Fibroblast of the aortic adventitia (primary cell): ENCODE data around the gene SLC6A4. TPM values are rescaled to one million over a fixed set of nuclear protein-coding genes. Genes with fewer than 3 reads are reported as not detected.

Source experiments
- DNase-seq: peaks from one replicate; pipeline ENCODE4 v3.0.0-alpha.2; 2010; ENCODE audit warnings: low read depth
- H3K4me3 ChIP-seq: 2 replicates; pipeline ENCODE4 v1.5.1; 2011; ENCODE audit warnings: low read depth, mild to moderate bottlenecking, control low read depth, low read length, moderate library complexity
- total RNA-seq: library from RNA; depleted of rRNA; stranded (reverse); fragments of >200 nt; gene quantifications from 2 replicates; pipeline ENCODE4 v1.2.3, GENCODE V29; 2012; ENCODE audit warnings: low replicate concordance
- TF ChIP-seq, protein P1 (sequence below): IDR thresholded peaks from 2 replicates; pipeline ENCODE4 v1.5.1; 2011; ENCODE audit warnings: mild to moderate bottlenecking, low read length, control low read depth, inconsistent platforms; ENCODE audit not compliant: insufficient read depth

The SLC6A4 gene
- total RNA-seq, 1 donor: 23.8 TPM

DNA sequence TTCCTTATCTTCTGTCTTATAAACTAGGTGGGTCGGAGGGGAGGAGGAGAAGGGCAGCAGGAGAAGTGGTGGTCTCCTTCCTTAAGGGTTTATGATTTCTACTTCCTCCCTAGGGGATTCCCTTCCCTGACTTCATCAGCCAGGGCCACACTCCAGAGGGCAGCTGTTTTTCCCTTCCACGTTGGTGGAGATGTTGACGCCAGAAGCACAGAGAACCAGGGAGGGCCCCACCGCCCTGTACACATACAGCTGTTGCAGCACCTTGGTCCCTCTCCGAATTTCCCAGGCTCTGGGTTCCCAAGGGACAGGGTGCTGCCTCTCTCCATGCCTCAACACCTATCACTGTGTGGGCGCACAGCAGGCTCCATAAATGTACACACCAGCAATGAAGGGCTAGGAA, 5.6 kb upstream of the SLC6A4 start:
- TF ChIP-seq, protein P1, sequence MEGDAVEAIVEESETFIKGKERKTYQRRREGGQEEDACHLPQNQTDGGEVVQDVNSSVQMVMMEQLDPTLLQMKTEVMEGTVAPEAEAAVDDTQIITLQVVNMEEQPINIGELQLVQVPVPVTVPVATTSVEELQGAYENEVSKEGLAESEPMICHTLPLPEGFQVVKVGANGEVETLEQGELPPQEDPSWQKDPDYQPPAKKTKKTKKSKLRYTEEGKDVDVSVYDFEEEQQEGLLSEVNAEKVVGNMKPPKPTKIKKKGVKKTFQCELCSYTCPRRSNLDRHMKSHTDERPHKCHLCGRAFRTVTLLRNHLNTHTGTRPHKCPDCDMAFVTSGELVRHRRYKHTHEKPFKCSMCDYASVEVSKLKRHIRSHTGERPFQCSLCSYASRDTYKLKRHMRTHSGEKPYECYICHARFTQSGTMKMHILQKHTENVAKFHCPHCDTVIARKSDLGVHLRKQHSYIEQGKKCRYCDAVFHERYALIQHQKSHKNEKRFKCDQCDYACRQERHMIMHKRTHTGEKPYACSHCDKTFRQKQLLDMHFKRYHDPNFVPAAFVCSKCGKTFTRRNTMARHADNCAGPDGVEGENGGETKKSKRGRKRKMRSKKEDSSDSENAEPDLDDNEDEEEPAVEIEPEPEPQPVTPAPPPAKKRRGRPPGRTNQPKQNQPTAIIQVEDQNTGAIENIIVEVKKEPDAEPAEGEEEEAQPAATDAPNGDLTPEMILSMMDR: no peak
- no peak overlapping the region for H3K4me3 ChIP-seq
- no peak for DNase-seq

DNA sequence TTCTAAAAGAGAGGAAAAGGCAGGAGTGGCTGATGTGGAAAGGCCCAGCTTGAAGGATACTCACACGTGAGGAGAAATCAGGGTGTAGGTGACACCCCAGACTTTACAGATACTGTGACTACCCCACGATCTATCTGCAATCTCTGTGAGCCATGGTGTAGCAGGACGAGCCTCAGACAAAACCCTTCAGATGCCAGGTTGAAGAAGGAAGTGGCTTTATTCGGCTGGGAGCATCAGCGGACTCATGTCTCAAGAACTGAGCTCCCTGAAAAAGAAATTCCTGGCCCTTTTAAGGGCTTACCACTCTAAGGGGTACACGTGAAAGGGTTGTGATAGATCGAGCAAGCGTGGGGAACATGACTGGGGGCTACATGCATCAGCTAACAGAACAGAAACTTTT, 4.7 kb upstream of the SLC6A4 start:
- no peak for DNase-seq
- no peak overlapping the region for H3K4me3 ChIP-seq
- TF ChIP-seq, protein P1: no peak

DNA sequence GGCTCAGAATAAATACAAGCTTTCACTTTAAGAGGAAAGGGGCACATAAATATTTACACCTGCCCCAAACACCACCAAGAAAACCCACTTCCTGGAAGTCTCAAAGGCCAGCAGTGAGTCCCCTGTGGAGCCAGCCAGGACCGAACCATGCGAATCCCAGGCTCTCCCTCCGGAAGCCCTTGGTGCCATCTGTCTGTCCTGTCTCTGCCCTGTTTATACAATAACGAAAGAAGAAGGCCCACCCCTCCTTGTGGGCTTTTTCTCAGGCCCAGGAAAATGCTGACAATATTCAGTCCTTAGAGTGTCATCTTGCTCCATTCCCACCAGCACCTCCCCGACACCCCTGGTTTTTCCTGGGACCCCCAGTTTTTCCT, 3.6 kb upstream of the SLC6A4 start:
- TF ChIP-seq, protein P1: no peak
- H3K4me3 ChIP-seq: no peak overlapping the region
- DNase-seq: no peak

DNA sequence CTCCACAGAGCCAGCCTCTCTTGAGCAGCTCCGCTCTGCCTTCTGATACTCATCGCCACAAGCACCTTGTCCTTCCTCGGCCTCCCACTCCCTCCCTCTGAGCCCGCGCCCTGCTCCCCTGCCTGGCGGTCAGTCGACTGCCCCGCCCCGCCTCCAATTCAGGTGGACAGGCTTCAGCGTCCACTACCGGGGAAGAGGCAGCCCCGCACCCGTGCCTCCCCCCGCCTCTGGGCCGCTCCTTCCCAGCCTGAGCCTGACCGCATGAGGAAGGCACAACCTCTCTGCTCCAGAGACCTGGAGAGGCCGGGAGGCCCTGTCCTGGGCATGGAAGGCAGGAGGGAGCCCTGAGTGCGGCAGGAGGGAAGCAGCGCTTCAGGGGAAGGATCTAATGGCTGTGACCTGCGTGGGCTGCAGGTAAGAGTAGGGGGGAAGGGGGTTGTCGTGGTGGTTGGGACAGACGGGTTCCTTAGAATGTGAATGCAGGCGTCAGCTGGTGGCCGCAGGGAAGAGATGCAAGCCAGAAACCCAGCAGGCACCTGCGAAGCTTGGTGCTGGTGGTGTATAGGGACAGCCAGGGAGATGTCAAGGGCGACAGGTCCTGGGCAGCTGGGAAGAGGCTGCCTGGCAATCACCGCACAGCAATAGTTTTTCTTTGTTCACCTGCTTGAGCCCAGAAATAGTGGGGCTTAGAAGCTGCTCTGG, 3.0 kb upstream of the SLC6A4 start:
- TF ChIP-seq, protein P1: no peak
- no peak overlapping the region for H3K4me3 ChIP-seq
- no peak for DNase-seq

DNA sequence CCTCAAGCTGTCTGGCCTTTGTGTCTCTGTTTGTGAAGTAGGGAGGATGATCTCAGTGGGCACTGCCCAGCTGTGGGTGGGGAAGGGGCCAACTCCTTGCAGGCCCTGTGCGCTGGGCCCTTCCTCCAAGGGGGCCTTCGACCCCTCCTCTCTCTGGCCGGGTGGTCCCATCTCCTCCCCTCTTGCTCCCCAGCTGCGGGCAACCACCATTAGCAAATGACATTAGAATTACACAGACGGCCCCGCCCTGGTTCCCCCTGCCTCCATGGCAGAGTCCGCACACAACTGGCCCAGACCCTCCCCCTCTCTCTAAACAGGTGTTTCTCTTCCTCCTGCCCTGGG, 2.5 kb upstream of the SLC6A4 start:
- DNase-seq: no peak
- no peak overlapping the region for H3K4me3 ChIP-seq
- TF ChIP-seq, protein P1: no peak

DNA sequence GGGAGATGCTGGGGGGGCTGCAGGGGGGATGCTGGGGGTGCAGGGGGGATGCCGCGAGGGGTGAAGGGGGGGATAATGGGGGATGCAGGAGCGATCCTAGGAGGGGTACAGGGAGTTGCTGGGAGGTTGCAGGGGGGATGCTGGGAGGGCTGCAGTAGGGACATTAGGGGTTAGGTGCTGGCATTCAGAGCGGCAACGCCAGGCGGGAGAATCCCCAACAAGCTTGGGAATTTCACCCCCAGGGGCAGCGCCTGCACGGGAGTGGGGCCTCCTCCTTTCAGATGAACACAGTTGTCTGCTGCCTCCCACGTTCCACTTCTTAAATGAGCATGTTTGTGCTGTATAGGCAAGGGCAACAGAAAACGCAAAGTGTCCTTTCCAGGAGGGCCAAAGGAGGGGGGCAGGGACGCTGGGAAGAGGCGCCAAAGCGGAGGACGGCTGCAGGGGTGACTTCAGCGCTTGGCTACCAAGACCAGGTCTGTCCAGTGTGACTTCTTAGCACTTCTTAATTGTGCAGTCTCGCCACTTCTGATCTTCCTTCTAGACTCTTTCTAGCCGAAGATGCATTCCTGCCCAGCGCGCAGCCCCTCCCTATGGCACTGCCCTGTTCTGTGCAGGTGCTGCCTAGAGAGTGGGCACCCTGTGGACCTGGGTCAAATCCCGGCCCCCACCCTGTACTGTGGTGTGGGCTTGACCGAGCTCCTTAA, 2.0 kb upstream of the SLC6A4 start:
- no peak overlapping the region for H3K4me3 ChIP-seq
- TF ChIP-seq, protein P1: no peak
- no peak for DNase-seq
